Measurements from ENCODE around the gene OR1J4.
A peak's percentile ranks its signal among the peaks of the same experiment; 100 is the strongest.
"Not testable (repeated sequence)": the region's sequence is repeated elsewhere in the genome, so short reads cannot be mapped to it uniquely, and the experiment has no call there.

The OR1J4 gene, protein sequence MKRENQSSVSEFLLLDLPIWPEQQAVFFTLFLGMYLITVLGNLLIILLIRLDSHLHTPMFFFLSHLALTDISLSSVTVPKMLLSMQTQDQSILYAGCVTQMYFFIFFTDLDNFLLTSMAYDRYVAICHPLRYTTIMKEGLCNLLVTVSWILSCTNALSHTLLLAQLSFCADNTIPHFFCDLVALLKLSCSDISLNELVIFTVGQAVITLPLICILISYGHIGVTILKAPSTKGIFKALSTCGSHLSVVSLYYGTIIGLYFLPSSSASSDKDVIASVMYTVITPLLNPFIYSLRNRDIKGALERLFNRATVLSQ

DNA sequence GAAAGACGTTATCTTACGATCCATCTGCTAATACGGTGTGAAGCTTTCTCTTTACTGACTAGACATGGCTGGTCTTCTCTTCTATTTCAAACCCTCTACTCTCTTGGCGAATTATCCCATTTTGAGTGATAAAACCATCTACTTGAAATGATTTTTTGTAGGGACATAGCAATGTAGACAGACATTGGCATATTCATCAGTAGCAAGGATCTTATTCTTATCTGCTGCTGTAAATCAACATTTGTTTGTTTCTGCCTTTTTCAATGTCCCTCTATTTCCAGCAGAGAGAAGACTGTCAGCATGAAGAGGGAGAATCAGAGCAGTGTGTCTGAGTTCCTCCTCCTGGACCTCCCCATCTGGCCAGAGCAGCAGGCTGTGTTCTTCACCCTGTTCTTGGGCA, at the start of gene OR1J4:
OR1J4 (plus strand) TSS at position 301 of the 400 bp plus-strand sequence; CDS start at position 301, 0 bp downstream.
- no peak for DNase-seq (ENCODE audit: low read depth)

DNA sequence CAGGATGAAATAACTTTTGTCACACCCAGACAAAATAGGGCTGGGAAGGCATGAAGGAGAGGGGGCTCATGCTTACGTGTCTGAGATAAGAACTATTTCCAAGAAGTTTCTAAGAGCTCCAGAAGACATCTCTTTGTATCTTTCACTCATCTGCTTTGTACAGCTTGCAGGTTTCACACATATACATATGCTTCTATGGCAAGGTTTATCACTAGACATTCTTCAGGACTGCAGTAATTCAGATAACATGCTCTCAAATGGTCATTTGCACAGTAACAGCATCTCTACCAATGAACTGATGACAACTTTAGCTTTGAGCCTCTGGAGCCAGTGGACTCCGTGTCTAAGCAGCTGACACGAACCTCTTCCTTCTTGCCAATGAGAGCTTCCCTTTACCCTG, 44.4 kb upstream of the OR1J4 start:
- no peak for DNase-seq (ENCODE audit: low read depth)

DNA sequence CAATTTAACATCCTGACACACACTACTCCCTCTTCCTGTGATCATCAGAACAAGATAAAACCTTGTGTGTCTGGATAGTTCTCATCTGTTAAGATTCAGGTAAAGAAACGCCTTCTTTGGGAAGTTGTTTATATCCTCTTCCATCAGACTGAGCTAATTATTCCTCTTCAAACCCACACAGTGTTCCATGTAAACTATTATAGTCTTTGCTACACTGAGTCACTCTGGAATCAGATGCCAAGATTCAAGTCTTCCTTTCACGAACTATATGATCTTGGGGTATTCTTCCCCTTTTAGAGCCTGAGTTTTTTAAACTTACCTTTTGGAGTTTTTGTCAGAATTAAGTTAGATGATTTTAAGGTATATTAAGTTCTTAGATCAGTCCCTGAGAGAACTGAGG, 43.2 kb upstream of the OR1J4 start:
- DNase-seq (ENCODE audit: low read depth), result no peak

DNA sequence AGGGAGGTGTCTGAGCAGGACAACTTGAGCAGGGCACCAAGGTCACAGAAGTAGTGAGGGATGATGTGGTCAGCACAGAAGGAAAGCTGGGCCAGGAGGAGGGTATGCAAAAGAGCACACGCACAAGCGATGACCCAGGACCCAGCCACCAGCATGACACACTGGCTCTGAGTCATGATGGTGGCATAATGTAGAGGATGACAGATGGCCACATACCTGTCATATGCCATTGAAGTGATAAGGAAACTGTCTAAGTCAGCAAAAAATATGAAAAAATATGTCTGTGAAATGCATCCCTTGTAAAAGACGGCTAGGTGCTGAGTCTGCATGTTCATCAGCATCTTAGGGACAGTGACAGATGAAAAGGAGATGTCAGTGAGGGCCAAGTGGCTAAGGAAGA, 41.6 kb upstream of the OR1J4 start:
- DNase-seq (ENCODE audit: low read depth), result no peak

DNA sequence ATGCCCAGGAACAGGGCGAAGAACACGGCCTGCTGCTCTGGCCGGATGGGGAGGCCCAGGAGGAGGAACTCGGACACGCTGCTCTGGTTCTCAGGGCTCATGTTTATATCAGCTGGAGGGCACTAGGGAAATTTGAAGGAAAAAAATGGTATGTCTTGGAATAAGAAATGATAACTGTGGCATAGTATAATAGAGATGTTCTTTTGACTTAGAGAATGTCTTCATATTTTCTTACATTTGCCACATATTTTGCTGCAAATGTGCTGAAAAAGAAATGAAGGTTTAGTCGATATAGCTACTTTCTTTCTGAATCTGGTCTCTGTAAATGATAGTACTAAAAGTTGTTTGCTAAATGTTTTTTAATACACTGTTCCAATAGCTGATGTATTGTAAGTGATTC, 41.1 kb upstream of the OR1J4 start, which contains the start of gene OR1J1:
OR1J1 (minus strand) TSS at position 101 of the 400 bp plus-strand sequence; CDS start at position 101, 0 bp downstream.
- no peak for DNase-seq (ENCODE audit: low read depth)

DNA sequence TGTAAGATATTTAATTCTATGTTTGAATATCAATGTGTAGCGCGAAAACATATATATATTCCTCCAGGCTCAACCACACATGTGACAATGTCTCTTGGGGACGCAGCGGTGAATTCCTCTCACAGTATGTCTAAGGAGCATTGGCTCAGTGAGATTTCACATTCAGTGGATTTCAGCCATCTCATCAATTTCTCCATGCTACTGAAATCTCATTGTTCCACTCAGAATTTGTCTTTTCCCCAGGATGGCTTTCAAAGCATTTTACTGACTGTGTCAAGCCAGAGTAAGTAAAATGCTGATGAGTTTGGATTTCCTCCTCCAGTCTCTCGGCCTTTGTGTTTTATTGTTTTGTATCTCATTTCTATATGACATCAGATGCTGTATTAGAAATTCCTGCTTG, 39.9 kb upstream of the OR1J4 start:
- DNase-seq (ENCODE audit: low read depth), result no peak

DNA sequence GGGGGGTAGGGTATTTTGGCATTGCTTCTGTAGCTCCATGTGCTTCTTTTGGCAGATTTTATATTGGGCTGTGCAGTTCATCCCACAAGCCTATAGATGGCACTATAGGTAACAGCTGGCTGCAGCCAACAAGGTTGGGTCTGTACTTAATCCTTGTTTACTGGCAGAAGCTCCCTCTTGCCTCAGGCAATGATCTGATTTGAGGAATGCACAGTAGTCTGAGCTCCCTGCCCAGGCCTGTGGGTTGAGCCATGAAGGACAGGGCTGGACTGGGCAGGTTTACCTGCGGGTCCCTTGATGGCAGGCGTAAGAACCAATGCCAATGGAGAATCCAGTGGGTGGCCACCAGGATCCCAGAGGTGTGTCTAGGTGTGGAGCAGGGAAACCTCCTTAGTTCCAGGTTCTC, 20.1 kb upstream of the OR1J4 start:
- DNase-seq (ENCODE audit: low read depth), result peak; percentile 63

DNA sequence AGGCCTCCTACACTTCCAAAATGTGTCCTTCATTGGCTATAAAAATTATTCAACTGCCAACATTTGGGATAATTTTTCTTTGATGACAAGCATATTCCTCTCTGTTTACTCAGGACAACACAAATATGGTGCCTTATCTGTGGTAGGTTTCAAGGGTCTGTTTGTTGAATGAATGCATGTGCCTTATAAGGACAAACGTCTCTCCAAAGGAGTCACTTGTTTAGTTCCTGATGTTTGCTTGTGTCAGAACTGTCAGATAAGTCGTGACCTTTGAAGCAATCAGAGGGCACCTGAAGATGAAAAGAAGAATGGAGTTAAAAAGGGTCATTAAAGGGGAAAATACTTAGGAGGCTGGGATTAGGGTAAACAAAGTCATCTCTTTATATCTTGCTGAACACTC, 12.0 kb upstream of the OR1J4 start:
- no peak for DNase-seq (ENCODE audit: low read depth)

DNA sequence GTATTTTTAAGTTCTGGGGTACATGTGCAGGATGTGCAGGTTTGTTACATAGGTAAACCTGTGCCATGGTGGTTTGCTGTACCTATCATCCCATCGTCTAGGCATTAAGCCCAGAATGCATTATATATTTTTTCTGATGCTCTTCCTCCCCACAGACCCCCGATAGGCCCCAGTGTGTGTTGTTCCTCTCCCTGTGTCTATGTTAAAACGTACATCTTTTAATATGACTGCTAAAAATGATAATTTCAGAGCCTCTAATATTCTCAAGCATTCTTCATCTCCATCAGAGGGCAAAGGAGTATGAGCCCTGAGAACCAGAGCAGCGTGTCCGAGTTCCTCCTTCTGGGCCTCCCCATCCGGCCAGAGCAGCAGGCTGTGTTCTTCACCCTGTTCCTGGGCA, 8.4 kb upstream of the OR1J4 start, which contains the start of gene OR1J2:
OR1J2 (plus strand) TSS at position 301 of the 400 bp plus-strand sequence; CDS start at position 301, 0 bp downstream.
- DNase-seq (ENCODE audit: low read depth), result no peak

DNA sequence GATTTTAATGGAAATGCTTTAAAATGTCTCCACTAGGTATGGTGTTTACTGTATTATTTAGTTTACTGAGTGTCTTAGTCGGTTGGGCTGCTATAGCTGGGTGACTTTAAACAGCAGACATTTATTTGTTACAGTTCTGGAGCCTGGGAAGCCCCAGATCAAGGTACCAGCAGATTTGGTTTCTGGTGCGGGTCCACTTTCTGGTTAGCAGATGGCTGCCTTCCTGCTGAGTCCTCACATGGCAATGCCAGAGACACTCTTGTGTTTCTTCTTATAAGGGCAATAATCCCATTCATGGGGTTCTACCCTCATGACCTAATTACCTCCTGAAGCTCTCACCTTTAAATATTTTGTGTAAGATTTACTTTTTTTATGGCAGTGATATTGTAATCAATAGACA, 715 bp upstream of the OR1J4 start:
- DNase-seq (ENCODE audit: low read depth), result no peak

DNA sequence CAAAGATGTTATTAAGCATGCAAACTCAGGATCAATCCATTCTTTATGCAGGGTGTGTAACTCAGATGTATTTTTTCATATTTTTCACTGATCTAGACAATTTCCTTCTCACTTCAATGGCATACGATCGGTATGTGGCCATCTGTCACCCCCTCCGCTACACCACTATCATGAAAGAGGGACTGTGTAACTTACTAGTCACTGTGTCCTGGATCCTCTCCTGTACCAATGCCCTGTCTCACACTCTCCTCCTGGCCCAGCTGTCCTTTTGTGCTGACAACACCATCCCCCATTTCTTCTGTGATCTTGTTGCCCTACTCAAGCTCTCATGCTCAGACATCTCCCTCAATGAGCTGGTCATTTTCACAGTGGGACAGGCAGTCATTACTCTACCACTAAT, 435 bp downstream of the OR1J4 start:
- DNase-seq (ENCODE audit: low read depth), result no peak

DNA sequence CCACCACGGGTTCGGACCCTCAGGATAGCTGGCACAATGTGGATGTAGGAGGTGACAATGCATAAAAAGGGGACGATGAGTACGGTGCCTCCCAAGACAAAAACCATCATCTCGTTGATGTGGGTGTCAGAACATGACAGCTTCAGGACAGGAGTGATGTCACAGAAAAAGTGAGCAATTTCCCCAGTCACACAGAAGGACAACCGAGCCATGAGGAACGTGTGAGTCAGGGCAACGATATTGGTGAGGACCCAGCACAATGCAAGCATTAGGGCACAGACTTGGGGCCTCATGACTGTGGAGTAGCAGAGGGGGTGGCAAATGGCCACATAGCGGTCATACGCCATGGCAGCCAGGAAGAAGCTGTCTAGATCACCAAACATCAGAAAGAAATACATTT, 7.7 kb downstream of the OR1J4 start:
- DNase-seq (ENCODE audit: low read depth), result no peak

DNA sequence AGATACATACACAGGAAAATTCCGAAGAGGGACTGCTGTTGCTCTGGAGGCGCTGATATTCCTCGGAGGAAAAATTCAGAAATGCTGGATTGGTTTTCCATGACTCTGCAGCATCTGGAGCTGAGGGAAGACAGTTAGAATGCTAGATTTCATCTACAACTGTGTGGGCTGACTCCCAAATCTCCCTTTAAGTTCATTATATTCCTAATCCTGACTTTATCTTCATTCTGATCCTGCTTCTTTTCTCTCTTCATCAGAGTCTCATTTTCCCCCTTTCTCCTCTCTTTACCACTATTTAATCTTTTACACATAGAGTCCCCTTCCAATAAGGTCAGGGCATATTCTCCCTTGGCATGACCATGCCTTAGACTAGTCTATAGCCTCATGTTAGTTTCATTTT, 8.3 kb downstream of the OR1J4 start, which contains the start of gene OR1N1:
OR1N1 (minus strand) TSS at position 101 of the 400 bp plus-strand sequence; CDS start at position 101, 0 bp downstream.
- DNase-seq (ENCODE audit: low read depth), result no peak

DNA sequence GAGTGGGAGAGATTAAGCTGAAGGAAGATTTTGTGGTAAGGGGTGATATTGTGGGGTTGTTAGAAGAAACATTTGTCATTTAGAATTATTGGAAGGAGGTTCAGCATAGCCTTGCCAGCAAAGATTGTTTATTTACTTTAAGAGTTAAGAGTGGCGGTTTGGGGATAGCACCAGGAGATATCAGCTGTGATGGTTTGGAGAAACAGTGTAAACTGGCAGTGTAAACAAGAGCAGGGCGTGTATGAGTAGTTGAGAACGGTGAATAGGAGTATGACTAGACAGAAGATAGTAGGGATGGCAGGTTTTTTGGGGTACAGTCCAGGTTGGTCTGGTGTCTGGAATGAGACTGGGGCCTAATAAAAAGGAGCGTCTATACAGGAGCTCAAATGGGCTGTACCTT, 12.2 kb downstream of the OR1J4 start:
- DNase-seq (ENCODE audit: low read depth), result not testable (repeated sequence)

DNA sequence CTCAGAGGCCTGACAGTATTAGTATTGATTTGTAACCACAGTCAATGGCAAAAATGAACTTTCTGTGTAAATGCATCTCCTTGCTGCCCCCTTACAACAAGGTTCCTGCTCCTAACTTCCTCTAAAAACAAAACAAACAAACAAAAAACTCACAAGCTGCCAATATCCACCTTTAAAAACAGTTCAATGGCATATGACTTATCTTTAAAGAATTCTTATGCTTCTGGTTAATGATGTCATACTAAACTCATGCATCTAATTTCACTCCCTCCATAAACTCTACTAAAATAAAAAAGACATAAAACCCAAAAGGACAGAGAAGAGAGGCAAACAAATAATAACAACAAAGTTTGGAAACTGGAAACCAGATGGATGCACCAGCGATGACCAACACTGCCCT, 17.2 kb downstream of the OR1J4 start:
- peak; percentile 3 for DNase-seq (ENCODE audit: low read depth)

DNA sequence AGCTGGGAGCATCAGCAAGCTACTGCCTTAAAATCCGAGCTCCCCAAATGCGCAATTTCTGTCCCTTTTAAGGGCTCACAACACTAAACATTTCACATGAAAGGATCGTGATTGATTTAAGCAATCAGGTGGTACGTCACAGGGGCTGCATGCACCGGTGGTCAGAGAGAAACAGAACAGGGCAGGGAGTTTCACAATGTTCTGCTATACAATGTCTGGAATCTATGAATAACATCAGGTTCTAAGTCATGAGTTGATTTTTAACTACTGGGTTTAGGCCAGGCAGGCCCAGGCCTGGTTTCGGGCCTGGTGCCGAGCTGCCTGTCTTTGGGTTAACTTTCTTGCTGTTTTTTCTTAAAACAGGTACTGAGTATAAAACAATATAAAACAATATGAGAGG, 18.1 kb downstream of the OR1J4 start:
- DNase-seq (ENCODE audit: low read depth), result not testable (repeated sequence)

DNA sequence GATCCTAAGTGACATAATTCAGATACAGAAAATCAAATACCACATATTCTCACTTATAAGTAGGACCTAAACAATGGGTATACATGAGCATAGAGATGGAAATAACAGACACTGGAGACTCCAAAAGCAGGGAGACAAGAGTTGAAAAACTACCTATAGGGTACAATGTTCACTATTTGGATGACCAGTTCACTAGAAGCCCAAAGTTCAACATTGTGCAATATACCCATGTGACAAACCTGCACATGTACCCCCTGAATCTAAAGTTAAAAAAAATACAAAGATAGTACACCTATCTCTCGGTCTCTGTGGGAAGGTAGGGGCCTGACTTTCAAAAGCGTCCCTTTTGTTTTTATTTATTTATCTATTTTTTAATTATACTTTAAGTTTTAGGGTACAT, 19.8 kb downstream of the OR1J4 start:
- DNase-seq (ENCODE audit: low read depth), result no peak

DNA sequence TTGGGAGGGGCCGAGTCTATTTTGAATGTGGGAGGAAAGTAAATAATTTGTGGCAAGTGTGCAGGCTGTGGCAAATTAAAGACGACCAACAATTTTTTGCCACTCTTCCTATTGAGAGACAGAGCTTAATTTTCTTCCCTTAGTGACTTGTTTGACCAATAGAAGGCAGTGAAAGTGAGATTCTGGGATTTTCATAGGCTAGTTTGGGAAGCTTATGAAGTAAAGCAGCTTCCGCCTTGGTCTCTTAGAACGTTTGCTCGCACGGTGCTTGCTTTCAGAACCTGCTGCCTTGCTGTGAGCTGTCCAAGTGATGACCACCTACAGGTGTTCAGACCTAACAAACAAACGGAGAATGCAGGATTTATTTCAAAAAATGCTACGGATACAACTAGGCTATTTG, 27.3 kb downstream of the OR1J4 start:
- no peak for DNase-seq (ENCODE audit: low read depth)

DNA sequence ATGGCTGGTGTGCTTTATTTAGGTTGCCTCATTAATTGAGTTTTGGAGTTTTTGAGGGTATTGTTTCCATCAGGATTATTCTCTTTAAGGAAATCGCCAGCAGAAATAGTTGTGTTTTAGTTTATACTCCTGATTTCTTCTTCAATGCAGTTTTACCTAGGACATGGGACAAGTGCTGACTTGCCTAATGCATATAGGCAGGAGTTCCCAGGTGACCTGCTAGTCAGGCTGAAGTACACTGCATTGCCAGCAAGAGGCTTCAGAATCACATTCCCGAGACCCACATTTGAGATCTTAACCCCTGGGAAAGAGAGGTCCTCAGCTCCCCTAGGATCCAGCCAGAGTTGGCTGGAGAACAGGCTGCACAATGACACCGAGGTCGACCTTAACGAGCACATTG, 32.4 kb downstream of the OR1J4 start:
- no peak for DNase-seq (ENCODE audit: low read depth)

DNA sequence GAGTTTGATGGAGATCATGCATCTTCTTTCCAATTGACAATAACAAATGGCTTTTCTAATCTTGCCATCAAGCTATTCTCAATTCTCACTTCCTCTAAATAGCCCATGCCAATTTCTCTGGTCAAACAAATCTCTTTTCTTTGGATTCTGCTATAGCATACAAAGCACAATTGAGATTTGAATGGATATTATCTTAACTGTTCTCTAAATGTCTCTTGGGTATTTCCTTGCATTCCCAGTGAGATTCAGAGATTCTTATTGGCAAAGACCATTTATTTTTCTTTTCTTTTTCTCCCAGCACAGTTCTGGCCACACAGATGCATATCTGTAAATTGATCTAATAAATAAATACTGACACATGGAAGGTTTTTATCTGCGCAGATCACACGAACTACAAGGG, 33.9 kb downstream of the OR1J4 start, which contains the start of gene OR1N2:
OR1N2 (plus strand) TSS at position 301 of the 400 bp plus-strand sequence. CDS start 100 bp downstream, outside the sequence.
- no peak for DNase-seq (ENCODE audit: low read depth)

DNA sequence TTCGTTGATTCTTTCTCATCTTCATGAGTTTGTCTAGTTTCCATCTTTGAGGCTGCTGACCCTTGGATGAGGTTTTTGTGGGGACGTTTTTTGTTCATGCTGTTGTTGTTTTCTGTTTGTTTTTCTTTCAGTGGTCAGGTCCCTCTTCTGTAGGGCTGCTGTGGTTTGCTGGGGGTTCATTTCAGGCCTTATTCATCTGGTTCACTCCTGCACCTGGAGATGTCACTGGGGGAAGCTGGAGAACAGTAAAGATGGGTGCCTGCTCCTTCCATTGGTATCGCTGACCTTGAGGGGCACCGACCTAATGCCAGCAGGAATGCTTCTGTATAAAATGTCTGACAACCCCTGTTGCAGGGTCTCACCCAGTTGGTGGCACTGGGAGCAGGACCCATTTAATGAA, 42.5 kb downstream of the OR1J4 start:
- no peak for DNase-seq (ENCODE audit: low read depth)

DNA sequence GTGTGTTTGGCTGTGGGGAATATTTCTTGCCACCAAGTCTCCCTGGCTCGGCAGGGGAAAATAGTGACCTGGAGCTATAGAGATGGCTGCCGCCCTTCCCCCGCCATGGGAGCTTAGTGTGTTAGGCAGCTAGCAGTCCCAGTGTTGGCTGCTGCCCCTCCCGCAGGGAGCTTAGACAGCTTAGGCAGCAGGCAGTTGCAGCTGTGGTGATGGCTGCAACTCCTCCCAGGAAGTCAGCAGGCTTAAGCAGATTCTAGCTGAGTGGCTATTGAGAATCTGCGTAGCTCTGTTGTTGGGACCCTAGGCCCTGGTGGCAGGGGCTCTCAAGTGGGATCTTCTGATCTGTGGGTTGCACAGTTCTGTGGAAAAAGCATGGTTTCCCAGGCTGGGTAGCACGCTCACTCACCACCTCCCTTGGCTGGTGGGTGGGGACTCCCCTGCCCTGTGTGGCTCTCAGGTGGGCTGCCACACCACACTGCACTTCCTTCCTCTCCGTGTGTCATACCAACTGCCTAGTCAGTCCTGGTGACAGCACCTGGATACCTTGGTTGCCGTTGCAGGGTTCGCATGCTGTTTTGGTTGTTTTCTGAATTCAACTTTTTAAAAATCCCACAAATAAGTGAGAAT, 43.3 kb downstream of the OR1J4 start:
- DNase-seq (ENCODE audit: low read depth), result no peak

DNA sequence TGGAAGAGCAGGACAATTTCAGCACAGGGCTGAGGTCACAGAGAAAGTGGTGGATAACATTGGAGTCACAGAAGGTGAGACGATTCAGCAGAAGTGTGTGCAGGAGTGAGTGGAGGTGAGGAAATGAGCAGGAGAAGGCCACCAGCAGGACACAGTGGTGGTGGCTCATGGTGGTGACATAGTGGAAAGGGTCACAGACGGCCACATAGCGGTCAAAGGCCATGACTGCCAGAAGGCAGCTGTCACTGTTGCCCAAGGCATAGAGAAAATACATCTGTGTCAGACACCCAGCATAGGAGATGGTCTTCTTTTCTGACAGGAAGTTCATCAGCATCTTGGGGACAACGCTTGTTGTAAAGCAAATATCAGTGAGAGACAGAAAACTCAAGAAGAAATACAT, 49.0 kb downstream of the OR1J4 start:
- DNase-seq (ENCODE audit: low read depth), result no peak

All from iris pigment epithelial cell (primary cell).